ENCODE measurements around the gene GARRE1.

The GARRE1 gene

GRCh38 chr19:34243876-34244578 is 10.3 kb upstream of the GARRE1 start:
- no peak overlapping the region for H2AFZ ChIP-seq (ENCODE audit: low read depth, low read length)
- TF ChIP-seq, protein P1, sequence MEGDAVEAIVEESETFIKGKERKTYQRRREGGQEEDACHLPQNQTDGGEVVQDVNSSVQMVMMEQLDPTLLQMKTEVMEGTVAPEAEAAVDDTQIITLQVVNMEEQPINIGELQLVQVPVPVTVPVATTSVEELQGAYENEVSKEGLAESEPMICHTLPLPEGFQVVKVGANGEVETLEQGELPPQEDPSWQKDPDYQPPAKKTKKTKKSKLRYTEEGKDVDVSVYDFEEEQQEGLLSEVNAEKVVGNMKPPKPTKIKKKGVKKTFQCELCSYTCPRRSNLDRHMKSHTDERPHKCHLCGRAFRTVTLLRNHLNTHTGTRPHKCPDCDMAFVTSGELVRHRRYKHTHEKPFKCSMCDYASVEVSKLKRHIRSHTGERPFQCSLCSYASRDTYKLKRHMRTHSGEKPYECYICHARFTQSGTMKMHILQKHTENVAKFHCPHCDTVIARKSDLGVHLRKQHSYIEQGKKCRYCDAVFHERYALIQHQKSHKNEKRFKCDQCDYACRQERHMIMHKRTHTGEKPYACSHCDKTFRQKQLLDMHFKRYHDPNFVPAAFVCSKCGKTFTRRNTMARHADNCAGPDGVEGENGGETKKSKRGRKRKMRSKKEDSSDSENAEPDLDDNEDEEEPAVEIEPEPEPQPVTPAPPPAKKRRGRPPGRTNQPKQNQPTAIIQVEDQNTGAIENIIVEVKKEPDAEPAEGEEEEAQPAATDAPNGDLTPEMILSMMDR (IDR thresholded peaks at IDR 0.05; ENCODE audit: borderline replicate concordance, extremely low read depth, low read length, poor library complexity, severe bottlenecking) = no peak
- no peak for TF ChIP-seq EZH2 (IDR thresholded peaks at IDR 0.05; ENCODE audit: borderline replicate concordance, low read depth, low read length, severe bottlenecking)
- no peak overlapping the region for H3K9ac ChIP-seq (ENCODE audit: low read depth, low read length)

DNA sequence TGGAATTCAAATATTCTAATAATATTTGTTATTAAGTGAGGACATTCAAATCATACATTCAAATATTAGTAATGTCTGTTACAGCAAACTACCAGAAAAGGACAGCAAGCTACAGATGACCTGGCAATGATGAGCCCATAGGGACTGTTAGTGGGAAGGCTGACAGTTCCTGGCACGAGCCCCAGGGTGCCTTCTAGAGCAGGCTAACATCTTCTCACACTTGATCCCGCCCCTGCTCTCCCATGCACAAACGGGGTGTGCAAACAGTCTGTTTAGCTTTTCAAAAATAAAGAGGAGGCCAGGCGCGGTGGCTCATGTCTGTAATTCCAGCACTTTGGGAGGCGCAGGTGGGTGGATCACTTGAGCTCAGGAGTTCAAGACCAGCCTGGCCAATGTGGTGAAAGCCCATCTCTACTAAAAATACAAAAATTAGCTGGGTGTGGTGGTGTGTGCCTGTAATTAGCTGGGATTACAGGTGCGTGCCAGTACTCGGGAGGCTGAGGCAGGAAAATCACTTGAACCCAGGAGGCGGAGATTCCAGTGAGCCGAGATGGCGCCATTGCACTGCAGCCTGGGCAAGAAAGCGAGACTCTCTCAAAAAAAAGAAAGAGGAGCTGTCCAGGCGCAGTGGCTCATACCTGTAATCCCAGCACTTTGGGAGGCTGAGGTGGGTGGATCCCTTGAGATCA is 9.6 kb upstream of the GARRE1 start:
- TF ChIP-seq, protein P1 (IDR thresholded peaks at IDR 0.05; ENCODE audit: borderline replicate concordance, extremely low read depth, low read length, poor library complexity, severe bottlenecking) = no peak
- no peak for TF ChIP-seq EZH2 (IDR thresholded peaks at IDR 0.05; ENCODE audit: borderline replicate concordance, low read depth, low read length, severe bottlenecking)
- no peaks in the 10 kb centered on the region for H3K36me3 ChIP-seq (ENCODE audit: insufficient read depth, low read length)
- no peaks in the 10 kb centered on the region for H3K9me3 ChIP-seq (ENCODE audit: insufficient read depth, low read length, severe bottlenecking)
- no peak overlapping the region for H3K4me2 ChIP-seq (ENCODE audit: insufficient read depth, low read length)
- no peak for DNase-seq
- no peak overlapping the region for H3K27ac ChIP-seq (ENCODE audit: low read length)
- no peak overlapping the region for H2AFZ ChIP-seq (ENCODE audit: low read depth, low read length)
- no peak for ATAC-seq (ENCODE audit: insufficient read depth, low read depth)
- H3K9ac ChIP-seq (ENCODE audit: low read depth, low read length) = no peak overlapping the region
- no peak overlapping the region for H3K4me3 ChIP-seq (ENCODE audit: low read depth in 1 of 2, low read length in 2 of 2)
- H3K27me3 ChIP-seq (ENCODE audit: insufficient read depth, low read length, poor library complexity) = no peaks in the 10 kb centered on the region
- no peaks in the 10 kb centered on the region for H3K79me2 ChIP-seq (ENCODE audit: insufficient read depth, low read length)
- H4K20me1 ChIP-seq (ENCODE audit: insufficient read depth, low read length) = no peaks in the 10 kb centered on the region
- H3K4me1 ChIP-seq (ENCODE audit: insufficient read depth, low read length) = no peaks in the 10 kb centered on the region

More at GRCh38 chr19:34243876-34244578, 10.3 kb upstream of the GARRE1 start:
- Histone ChIP-seq H3K4me1 (ENCODE audit: insufficient read depth, low read length) (no peaks in the 10 kb centered on the region), H3K27ac (ENCODE audit: low read length) (no peak overlapping the region), H3K27me3 (ENCODE audit: insufficient read depth, low read length, poor library complexity) (no peaks in the 10 kb centered on the region), H3K79me2 (ENCODE audit: insufficient read depth, low read length) (no peaks in the 10 kb centered on the region), H4K20me1 (ENCODE audit: insufficient read depth, low read length) (no peaks in the 10 kb centered on the region), H3K36me3 (ENCODE audit: insufficient read depth, low read length) (no peaks in the 10 kb centered on the region), H3K9me3 (ENCODE audit: insufficient read depth, low read length, severe bottlenecking) (no peaks in the 10 kb centered on the region), H3K4me2 (ENCODE audit: insufficient read depth, low read length) (no peak overlapping the region), H3K4me3 (ENCODE audit: low read depth in 1 of 2, low read length in 2 of 2) (no peak overlapping the region)
- no peak for DNase-seq
- no peak for ATAC-seq (ENCODE audit: insufficient read depth, low read depth)

GRCh38 chr19:34246340-34246739 is 8.0 kb upstream of the GARRE1 start:
- no peak for ATAC-seq (ENCODE audit: insufficient read depth, low read depth)
- TF ChIP-seq, protein P1 (IDR thresholded peaks at IDR 0.05; ENCODE audit: borderline replicate concordance, extremely low read depth, low read length, poor library complexity, severe bottlenecking) = no peak
- no peak for TF ChIP-seq EZH2 (IDR thresholded peaks at IDR 0.05; ENCODE audit: borderline replicate concordance, low read depth, low read length, severe bottlenecking)
- DNase-seq = no peak
- Histone ChIP-seq H2AFZ (ENCODE audit: low read depth, low read length) (no peak overlapping the region), H3K4me2 (ENCODE audit: insufficient read depth, low read length) (no peak overlapping the region), H3K4me1 (ENCODE audit: insufficient read depth, low read length) (no peaks in the 10 kb centered on the region), H3K27ac (ENCODE audit: low read length) (no peak overlapping the region), H3K27me3 (ENCODE audit: insufficient read depth, low read length, poor library complexity) (no peaks in the 10 kb centered on the region), H3K9ac (ENCODE audit: low read depth, low read length) (no peak overlapping the region), H3K4me3 (ENCODE audit: low read depth in 1 of 2, low read length in 2 of 2) (no peak overlapping the region), H3K79me2 (ENCODE audit: insufficient read depth, low read length) (no peaks in the 10 kb centered on the region), H4K20me1 (ENCODE audit: insufficient read depth, low read length) (no peaks in the 10 kb centered on the region), H3K36me3 (ENCODE audit: insufficient read depth, low read length) (no peaks in the 10 kb centered on the region), H3K9me3 (ENCODE audit: insufficient read depth, low read length, severe bottlenecking) (no peaks in the 10 kb centered on the region)
